SK-N-SH treated with all-trans-retinoic acid at 6 μM for 48 hours (cell line): ENCODE results near the gene MARF1.

Source experiments
- ARNTL ChIP-seq: fragments of 450-650 bp; formaldehyde crosslinking; IDR thresholded peaks from 2 replicates; pipeline ENCODE4 v1.5.0; 2020; ENCODE audit warnings: low read depth, mild to moderate bottlenecking, moderate library complexity, borderline replicate concordance
- BACH2 ChIP-seq: fragments of 250-450 bp; sonication (Bioruptor Pico); IDR thresholded peaks from 2 replicates; pipeline ENCODE4 v1.9.0; 2021; ENCODE audit warnings: mild to moderate bottlenecking, borderline replicate concordance
- CREB5 ChIP-seq: fragments of 250-450 bp; sonication (Bioruptor Pico); IDR thresholded peaks from 2 replicates; pipeline ENCODE4 v1.5.1; 2020; ENCODE audit warnings: low read depth, mild to moderate bottlenecking, moderate library complexity
- GLIS3 ChIP-seq: fragments of 250-450 bp; sonication (Bioruptor Pico); IDR thresholded peaks from 2 replicates; pipeline ENCODE4 v1.5.0; 2020; ENCODE audit warnings: mild to moderate bottlenecking, moderate library complexity
- OSR1 ChIP-seq: fragments of 250-450 bp; sonication (Bioruptor Pico); IDR thresholded peaks from 2 replicates; pipeline ENCODE4 v1.8.0; 2022; ENCODE audit warnings: moderate library complexity, mild to moderate bottlenecking, inconsistent platforms
- POU6F1 ChIP-seq: fragments of 250-450 bp; sonication (Bioruptor Pico); IDR thresholded peaks from 2 replicates; pipeline ENCODE4 v1.8.0; 2021; ENCODE audit warnings: low read depth, mild to moderate bottlenecking, moderate library complexity, borderline replicate concordance
- RARB ChIP-seq: fragments of 250-450 bp; sonication (Bioruptor Pico); IDR thresholded peaks from 2 replicates; pipeline ENCODE4 v1.8.0; 2021; ENCODE audit warnings: mild to moderate bottlenecking, moderate library complexity
- SNAI2 ChIP-seq: fragments of 250-450 bp; sonication (Bioruptor Pico); IDR thresholded peaks from 2 replicates; pipeline ENCODE4 v1.5.0; 2020; ENCODE audit warnings: mild to moderate bottlenecking, moderate library complexity
- TOX ChIP-seq: fragments of 250-450 bp; sonication (Bioruptor Pico); IDR thresholded peaks from 2 replicates; pipeline ENCODE4 v1.8.0; 2021; ENCODE audit warnings: mild to moderate bottlenecking, moderate library complexity, borderline replicate concordance
- ZC3H10 ChIP-seq: fragments of 250-450 bp; sonication (Bioruptor Pico); IDR thresholded peaks from 2 replicates; pipeline ENCODE4 v1.5.1; 2021; ENCODE audit warnings: mild to moderate bottlenecking, moderate library complexity
- ZFP3 ChIP-seq: fragments of 250-450 bp; sonication (Bioruptor Pico); IDR thresholded peaks from 2 replicates; pipeline ENCODE4 v1.5.0; 2020; ENCODE audit warnings: mild to moderate bottlenecking, moderate library complexity
- ZNF8 ChIP-seq: fragments of 450-650 bp; formaldehyde crosslinking; IDR thresholded peaks from 2 replicates; pipeline ENCODE4 v1.5.0; 2020; ENCODE audit warnings: mild to moderate bottlenecking, moderate library complexity
- TF ChIP-seq, protein P1 (sequence below): fragments of 250-450 bp; sonication (Bioruptor Pico); IDR thresholded peaks from 2 replicates; pipeline ENCODE4 v1.8.0; 2020; ENCODE audit warnings: mild to moderate bottlenecking, moderate library complexity, borderline replicate concordance

GRCh38 chr16:15647294-15648014 is 4.5 kb upstream of the MARF1 start:
- TF ChIP-seq CREB5 (CRISPR knock-in tag) = no peak
- TF ChIP-seq RARB (CRISPR knock-in tag) = no peak
- no peak for TF ChIP-seq SNAI2 (CRISPR knock-in tag)
- no peak for TF ChIP-seq OSR1 (CRISPR knock-in tag)
- TF ChIP-seq ZFP3 (CRISPR knock-in tag) = no peak
- TF ChIP-seq ZC3H10 = no peak
- TF ChIP-seq ZNF8 = no peak
- TF ChIP-seq GLIS3 (CRISPR knock-in tag) = no peak
- TF ChIP-seq, protein P1, sequence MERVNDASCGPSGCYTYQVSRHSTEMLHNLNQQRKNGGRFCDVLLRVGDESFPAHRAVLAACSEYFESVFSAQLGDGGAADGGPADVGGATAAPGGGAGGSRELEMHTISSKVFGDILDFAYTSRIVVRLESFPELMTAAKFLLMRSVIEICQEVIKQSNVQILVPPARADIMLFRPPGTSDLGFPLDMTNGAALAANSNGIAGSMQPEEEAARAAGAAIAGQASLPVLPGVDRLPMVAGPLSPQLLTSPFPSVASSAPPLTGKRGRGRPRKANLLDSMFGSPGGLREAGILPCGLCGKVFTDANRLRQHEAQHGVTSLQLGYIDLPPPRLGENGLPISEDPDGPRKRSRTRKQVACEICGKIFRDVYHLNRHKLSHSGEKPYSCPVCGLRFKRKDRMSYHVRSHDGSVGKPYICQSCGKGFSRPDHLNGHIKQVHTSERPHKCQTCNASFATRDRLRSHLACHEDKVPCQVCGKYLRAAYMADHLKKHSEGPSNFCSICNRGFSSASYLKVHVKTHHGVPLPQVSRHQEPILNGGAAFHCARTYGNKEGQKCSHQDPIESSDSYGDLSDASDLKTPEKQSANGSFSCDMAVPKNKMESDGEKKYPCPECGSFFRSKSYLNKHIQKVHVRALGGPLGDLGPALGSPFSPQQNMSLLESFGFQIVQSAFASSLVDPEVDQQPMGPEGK = no peak
- no peak for TF ChIP-seq BACH2 (CRISPR knock-in tag)
- TF ChIP-seq ARNTL = no peak
- TF ChIP-seq TOX = no peak
- TF ChIP-seq POU6F1 (CRISPR knock-in tag) = no peak
